Measurements from ENCODE around the gene TEX55. TPM values are rescaled to one million over a fixed set of nuclear protein-coding genes. Genes with fewer than 3 reads are reported as not detected.
"Not testable (repeated sequence)": the region's sequence is repeated elsewhere in the genome, so short reads cannot be mapped to it uniquely, and the experiment has no call there.

The TEX55 gene
- total RNA-seq, 4 donors from 2014 or later = not detected

- WGBS, 2 donors = 50 to 66% methylated on average over 2 of the region's 2 CpGs
- TF ChIP-seq POLR2A (IDR thresholded peaks at IDR 0.05) (no peak), CTCF (IDR thresholded peaks at IDR 0.05) (no peak), EP300 (IDR thresholded peaks at IDR 0.05) (no peak)
Observed at GRCh38 chr3:119161240-119161639, 15.3 kb downstream of the TEX55 start.

GRCh38 chr3:119164745-119165144 lies 18.8 kb downstream of the TEX55 start:
- WGBS, 2 donors = 81 to 92% methylated on average over 9 of the region's 9 CpGs
- H3K9me3 ChIP-seq; H3K27me3 ChIP-seq; H3K36me3 ChIP-seq; DNase-seq (ENCODE audit: low spot score in 2 of 2); H3K4me1 ChIP-seq; H3K4me3 ChIP-seq; H3K27ac ChIP-seq: not testable (repeated sequence)

More at GRCh38 chr3:119161240-119161639, 15.3 kb downstream of the TEX55 start:
- Histone ChIP-seq H3K27ac (no peak overlapping the region), H3K4me3 (no peak overlapping the region), H3K27me3 (no peaks in the 10 kb centered on the region), H3K9me3 (peaks cover 0 to 14% (median 0%) of the 10 kb centered on the region in 4 donors), H3K4me1 (no peaks in the 10 kb centered on the region), H3K36me3 (no peaks in the 10 kb centered on the region)
- DNase-seq (ENCODE audit: low spot score in 2 of 2) = no peak

GRCh38 chr3:119170821-119171220 lies 24.9 kb downstream of the TEX55 start:
- Histone ChIP-seq H3K27ac (no peak overlapping the region), H3K9me3 (no peaks in the 10 kb centered on the region), H3K4me3 (no peak overlapping the region), H3K27me3 (no peaks in the 10 kb centered on the region), H3K36me3 (no peaks in the 10 kb centered on the region), H3K4me1 (peaks cover 0 to 6% (median 0%) of the 10 kb centered on the region in 4 donors)
- TF ChIP-seq CTCF (IDR thresholded peaks at IDR 0.05) = no peak
- TF ChIP-seq POLR2A (IDR thresholded peaks at IDR 0.05) = no peak
- no peak for TF ChIP-seq EP300 (IDR thresholded peaks at IDR 0.05)
- no peak for DNase-seq (ENCODE audit: low spot score in 2 of 2)
- WGBS, 2 donors = 87 to 90% methylated on average over 3 of the region's 3 CpGs

GRCh38 chr3:119173325-119173724 lies 27.4 kb downstream of the TEX55 start, which contains the start of gene UPK1B:
Gene UPK1B (plus strand): TSS chr3:119173598. CDS start chr3:119186742, 13,144 bp downstream.
- 28 to 47% methylated on average over 13 of the region's 13 CpGs for WGBS, 2 donors
- H3K4me1 ChIP-seq = peaks cover 0 to 6% (median 0%) of the 10 kb centered on the region in 4 donors
- DNase-seq (ENCODE audit: low spot score in 2 of 2) = no peak

GRCh38 chr3:119175872-119176756 lies 30.1 kb downstream of the TEX55 start:
- H3K36me3 ChIP-seq = no peaks in the 10 kb centered on the region
- 66 to 78% methylated on average over 10 of the region's 10 CpGs for WGBS, 2 donors
- no peak overlapping the region for H3K4me3 ChIP-seq
- H3K27ac ChIP-seq = peak overlapping the region in 3 of 4 donors; percentile 7 to 82 (median 70)
- peak; percentile 28 to 36 for DNase-seq (ENCODE audit: low spot score in 2 of 2)
- peaks cover 0 to 6% (median 0%) of the 10 kb centered on the region in 4 donors for H3K4me1 ChIP-seq
- H3K9me3 ChIP-seq = no peaks in the 10 kb centered on the region
- no peaks in the 10 kb centered on the region for H3K27me3 ChIP-seq
- TF ChIP-seq CTCF (IDR thresholded peaks at IDR 0.05) (no peak), EP300 (IDR thresholded peaks at IDR 0.05) (peak in 1 of 2 donors; percentile 31)

More at GRCh38 chr3:119173325-119173724, 27.4 kb downstream of the TEX55 start, which contains the start of gene UPK1B:
- TF ChIP-seq POLR2A (IDR thresholded peaks at IDR 0.05) (no peak), EP300 (IDR thresholded peaks at IDR 0.05) (no peak), CTCF (IDR thresholded peaks at IDR 0.05) (no peak)
- no peaks in the 10 kb centered on the region for H3K9me3 ChIP-seq
- no peaks in the 10 kb centered on the region for H3K36me3 ChIP-seq
- no peak within 1 kb of the TSS for H3K27ac ChIP-seq
- H3K27me3 ChIP-seq = no peaks in the 10 kb centered on the region
- no peak within 1 kb of the TSS for H3K4me3 ChIP-seq

All from tibial nerve (tissue), 4 donors.